Calu3 (cell line): Measurements from ENCODE around the gene HMCN2. TPM values are rescaled to one million over a fixed set of nuclear protein-coding genes. Genes with fewer than 3 reads are reported as not detected.

Experiments used
- BruUV-seq: library from RNA; stranded (reverse); fragments of 400-500 nt; replicated peaks from 2 replicates; lab custom pipeline; 2021; lab: Mats Ljungman, UMichigan
- CTCF ChIA-PET: fragments of 300-600 bp; sonication (Branson Sonifier 250); formaldehyde crosslinking; loops from one replicate; lab custom pipeline; 2022; ENCODE audit warnings: antibody characterized with exemption; lab: Charles Lee
- DNase-seq: peaks from one replicate; pipeline ENCODE4 v3.0.0; 2022
- H3K27ac Mint-ChIP-seq: one replicate; pipeline ENCODE4 v1.8.0; 2022; ENCODE audit warnings: mixed read lengths; ENCODE audit not compliant: unreplicated experiment
- H3K27me3 Mint-ChIP-seq: one replicate; pipeline ENCODE4 v1.8.0; 2022; ENCODE audit warnings: mixed read lengths; ENCODE audit not compliant: unreplicated experiment
- H3K36me3 Mint-ChIP-seq: one replicate; pipeline ENCODE4 v1.8.0; 2022; ENCODE audit warnings: mild to moderate bottlenecking, moderate library complexity, mixed read lengths; ENCODE audit not compliant: insufficient read depth, unreplicated experiment
- H3K4me1 Mint-ChIP-seq: one replicate; pipeline ENCODE4 v1.8.0; 2022; ENCODE audit warnings: mild to moderate bottlenecking, low read depth, mixed read lengths; ENCODE audit not compliant: unreplicated experiment
- H3K4me3 Mint-ChIP-seq: one replicate; pipeline ENCODE4 v1.8.0; 2022; ENCODE audit warnings: mild to moderate bottlenecking, low read depth, moderate library complexity, mixed read lengths; ENCODE audit not compliant: unreplicated experiment
- H3K9me3 Mint-ChIP-seq: one replicate; pipeline ENCODE4 v1.8.0; 2022; ENCODE audit warnings: low read depth, mixed read lengths; ENCODE audit not compliant: unreplicated experiment
- CTCF ChIP-seq: fragments of 200-600 bp; IDR thresholded peaks from one replicate; pipeline ENCODE4 v1.8.0; 2022; ENCODE audit warnings: antibody characterized with exemption; ENCODE audit not compliant: unreplicated experiment
- intact Hi-C: fragments of 100-400 bp; cut with micrococcal nuclease; formaldehyde crosslinking; loops from one replicate; pipeline ENCODE4 v1.10.0; 2022; ENCODE audit not compliant: unreplicated experiment
- total RNA-seq: library from RNA; stranded (reverse); gene quantifications from 2 replicates; pipeline ENCODE4 v1.2.3, GENCODE V29; 2022

The HMCN2 gene
- total RNA-seq, 1 experiment from 2014 or later = not detected

GRCh38 chr9:130446101-130446861, 180.7 kb downstream of the HMCN2 start:
- Mint-ChIP-seq H3K4me3 (peak overlapping the region; percentile 72), H3K4me1 (no peaks in the 10 kb centered on the region), H3K9me3 (peaks cover 2% of the 10 kb centered on the region), H3K27ac (no peak overlapping the region), H3K27me3 (no peaks in the 10 kb centered on the region), H3K36me3 (peaks cover 13% of the 10 kb centered on the region)
- no peak for DNase-seq
- no peak for TF ChIP-seq CTCF
- CTCF ChIA-PET = no interaction called here
- intact Hi-C loops = no loop called here
- BruUV-seq = no TSS peak

- no peak for TF ChIP-seq CTCF
- peaks cover 13% of the 10 kb centered on the region for H3K36me3 Mint-ChIP-seq
- peaks cover 5% of the 10 kb centered on the region for H3K4me1 Mint-ChIP-seq
- DNase-seq = no peak
- BruUV-seq = no TSS peak
- no peaks in the 10 kb centered on the region for H3K9me3 Mint-ChIP-seq
- no peak overlapping the region for H3K27ac Mint-ChIP-seq
- intact Hi-C loops = no loop called here
- no peaks in the 10 kb centered on the region for H3K27me3 Mint-ChIP-seq
- CTCF ChIA-PET = interaction anchor here (0.6 kb wide), 1 partner anchor 132 kb away, joined by 4 read pairs; the partner anchor contains the start of gene FUBP3
- no peak overlapping the region for H3K4me3 Mint-ChIP-seq
Measured at GRCh38 chr9:130447193-130447816, 181.7 kb downstream of the HMCN2 start.

GRCh38 chr9:130448035-130448624, 182.6 kb downstream of the HMCN2 start:
- DNase-seq = no peak
- H3K36me3 Mint-ChIP-seq = peaks cover 13% of the 10 kb centered on the region
- intact Hi-C loops = no loop called here
- H3K9me3 Mint-ChIP-seq = no peaks in the 10 kb centered on the region
- TF ChIP-seq CTCF = no peak
- H3K4me1 Mint-ChIP-seq = peaks cover 9% of the 10 kb centered on the region
- no peak overlapping the region for H3K4me3 Mint-ChIP-seq
- CTCF ChIA-PET = no interaction called here
- H3K27ac Mint-ChIP-seq = no peak overlapping the region
- no peaks in the 10 kb centered on the region for H3K27me3 Mint-ChIP-seq
- no TSS peak for BruUV-seq

- Mint-ChIP-seq H3K27me3 (no peaks in the 10 kb centered on the region), H3K4me1 (peaks cover 9% of the 10 kb centered on the region), H3K9me3 (no peaks in the 10 kb centered on the region), H3K27ac (no peak overlapping the region), H3K4me3 (no peak overlapping the region), H3K36me3 (peaks cover 13% of the 10 kb centered on the region)
- intact Hi-C loops = no loop called here
- CTCF ChIA-PET = interaction anchor here (0.6 to 0.7 kb wide), 2 partner anchors 11 to 234 kb away, joined by 4 to 7 read pairs; no protein-coding TSS in a partner anchor
- DNase-seq = no peak
- no TSS peak for BruUV-seq
- TF ChIP-seq CTCF = no peak
Measured at GRCh38 chr9:130448771-130449603, 183.4 kb downstream of the HMCN2 start.
